Glutamatergic neuron (in vitro differentiated cells): Measurements from ENCODE around the gene CXorf38. TPM values are rescaled to one million over a fixed set of nuclear protein-coding genes. Genes with fewer than 3 reads are reported as not detected.

Experiments
- DNase-seq: peaks from one replicate; pipeline ENCODE4 v3.0.0; 2022
- H3K27ac Mint-ChIP-seq: one replicate; pipeline ENCODE4 v1.8.0; 2020; ENCODE audit warnings: mild to moderate bottlenecking, mixed read lengths, inconsistent platforms; ENCODE audit not compliant: unreplicated experiment
- H3K27me3 Mint-ChIP-seq: one replicate; pipeline ENCODE4 v1.8.0; 2020; ENCODE audit warnings: mild to moderate bottlenecking, moderate library complexity, mixed read lengths, inconsistent platforms; ENCODE audit not compliant: unreplicated experiment
- H3K36me3 Mint-ChIP-seq: one replicate; pipeline ENCODE4 v1.8.0; 2020; ENCODE audit warnings: mild to moderate bottlenecking, mixed read lengths, inconsistent platforms; ENCODE audit not compliant: unreplicated experiment
- H3K4me1 Mint-ChIP-seq: one replicate; pipeline ENCODE4 v1.8.0; 2020; ENCODE audit warnings: mild to moderate bottlenecking, low read depth, mixed read lengths, inconsistent platforms; ENCODE audit not compliant: unreplicated experiment
- H3K4me3 Mint-ChIP-seq: one replicate; pipeline ENCODE4 v1.8.0; 2020; ENCODE audit warnings: mild to moderate bottlenecking, mixed read lengths, inconsistent platforms; ENCODE audit not compliant: unreplicated experiment
- H3K9me3 Mint-ChIP-seq: one replicate; pipeline ENCODE4 v1.8.0; 2020; ENCODE audit warnings: mild to moderate bottlenecking, moderate library complexity, mixed read lengths, inconsistent platforms; ENCODE audit not compliant: unreplicated experiment
- CTCF ChIP-seq: fragments of 200-600 bp; sonication (generic); IDR thresholded peaks from one replicate; pipeline ENCODE4 v1.5.0; 2021; ENCODE audit not compliant: partially characterized antibody, unreplicated experiment
- long read RNA-seq: library from polyadenylated mRNA; unstranded; transcript quantifications from one replicate; pipeline ENCODE4 v2.0.0, GENCODE V29; 2020; ENCODE audit not compliant: unreplicated experiment
- total RNA-seq: library from RNA; stranded (reverse); fragmentation: NEBNext Ultra II Directional; extraction: Animal tissue kit (Norgen Biotek cat#: 25700); gene quantifications from one replicate; pipeline ENCODE4 v1.2.1, GENCODE V29; 2021; ENCODE audit not compliant: unreplicated experiment

The CXorf38 gene
- total RNA-seq = 7.8 TPM
- long read RNA-seq, partial matches to known transcripts = 2 of 6 reads
- long read RNA-seq, other reads (novel, unspliced or antisense) = 1 of 6 reads

GRCh38 chrX:40647307-40648197, at the start of gene CXorf38:
Gene CXorf38, minus strand, starts transcription at chrX:40647561. Its CDS starts 41 bp downstream, at chrX:40647520.
- Mint-ChIP-seq H3K9me3 (peaks cover 2% of the 10 kb centered on the region), H3K4me3 (peak within 1 kb of the TSS; percentile 95), H3K4me1 (peaks cover 6% of the 10 kb centered on the region), H3K36me3 (no peaks in the 10 kb centered on the region), H3K27me3 (peaks cover 6% of the 10 kb centered on the region), H3K27ac (peak within 1 kb of the TSS; percentile 73)
- TF ChIP-seq CTCF = no peak
- peak; percentile 92 for DNase-seq

- Mint-ChIP-seq H3K4me1 (no peaks in the 10 kb centered on the region), H3K36me3 (no peaks in the 10 kb centered on the region), H3K27me3 (no peaks in the 10 kb centered on the region), H3K9me3 (no peaks in the 10 kb centered on the region), H3K4me3 (no peak overlapping the region), H3K27ac (peak overlapping the region; percentile 48)
- no peak for TF ChIP-seq CTCF
- no peak for DNase-seq
Measured at GRCh38 chrX:40694802-40695201, 47.4 kb upstream of the CXorf38 start.

- peaks cover 3% of the 10 kb centered on the region for H3K27me3 Mint-ChIP-seq
- H3K27ac Mint-ChIP-seq = no peak overlapping the region
- DNase-seq = no peak
- H3K36me3 Mint-ChIP-seq = no peaks in the 10 kb centered on the region
- H3K9me3 Mint-ChIP-seq = peaks cover 1% of the 10 kb centered on the region
- H3K4me1 Mint-ChIP-seq = peaks cover 3% of the 10 kb centered on the region
- H3K4me3 Mint-ChIP-seq = no peak overlapping the region
- TF ChIP-seq CTCF = no peak
Measured at GRCh38 chrX:40688929-40689328, 41.6 kb upstream of the CXorf38 start.

GRCh38 chrX:40687169-40687568, 39.8 kb upstream of the CXorf38 start:
- H3K9me3 Mint-ChIP-seq = peaks cover 1% of the 10 kb centered on the region
- no peak for TF ChIP-seq CTCF
- no peaks in the 10 kb centered on the region for H3K36me3 Mint-ChIP-seq
- H3K4me3 Mint-ChIP-seq = no peak overlapping the region
- peaks cover 3% of the 10 kb centered on the region for H3K27me3 Mint-ChIP-seq
- H3K27ac Mint-ChIP-seq = no peak overlapping the region
- peaks cover 3% of the 10 kb centered on the region for H3K4me1 Mint-ChIP-seq
- no peak for DNase-seq

GRCh38 chrX:40685362-40685918, 38.1 kb upstream of the CXorf38 start:
- Mint-ChIP-seq H3K9me3 (peaks cover 1% of the 10 kb centered on the region), H3K27me3 (peaks cover 3% of the 10 kb centered on the region), H3K27ac (no peak overlapping the region), H3K36me3 (no peaks in the 10 kb centered on the region), H3K4me1 (peaks cover 3% of the 10 kb centered on the region), H3K4me3 (no peak overlapping the region)
- no peak for TF ChIP-seq CTCF
- DNase-seq = no peak
